NCI-H748 (cell line): ENCODE data around the gene TGM3.

Source experiments
- DNase-seq: peaks from one replicate; lab custom pipeline; 2025; ENCODE audit not compliant: unreplicated experiment; lab: John Stamatoyannopoulos, UW

The TGM3 gene

DNA sequence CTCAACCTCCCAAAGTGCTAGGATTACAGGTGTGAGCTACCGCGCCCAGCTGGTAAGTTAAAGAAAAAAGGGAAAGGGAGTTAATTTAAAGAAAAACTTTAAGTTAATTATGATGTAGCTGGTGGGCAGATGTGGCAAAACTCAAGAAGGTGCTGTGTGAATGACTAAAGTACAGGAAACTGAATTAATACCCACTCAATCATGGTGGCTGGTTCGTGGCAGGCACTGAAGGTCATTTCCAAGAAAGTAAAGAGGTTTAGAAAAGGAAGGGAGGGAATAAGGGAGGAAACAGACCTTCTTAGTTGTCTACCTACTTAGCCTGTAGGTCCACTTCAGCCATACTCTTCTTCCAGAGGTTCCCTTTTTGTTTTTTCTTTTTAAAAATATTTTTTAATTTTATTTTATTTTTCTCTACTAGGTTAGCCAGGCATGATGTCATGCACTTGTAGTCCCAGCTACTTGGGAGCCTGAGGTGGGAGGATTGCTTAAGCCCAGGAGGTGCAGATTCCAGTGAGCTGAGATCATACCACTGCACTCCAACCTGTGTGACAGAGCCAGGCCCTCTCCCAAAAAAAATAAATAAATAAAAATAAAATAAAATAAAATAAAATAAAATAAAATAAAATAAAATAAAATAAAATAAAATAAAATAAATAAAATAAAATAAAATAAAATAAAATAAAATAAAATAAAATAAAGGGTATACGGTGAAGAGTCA is 11.9 kb upstream of the TGM3 start:
- DNase-seq = no peak

DNA sequence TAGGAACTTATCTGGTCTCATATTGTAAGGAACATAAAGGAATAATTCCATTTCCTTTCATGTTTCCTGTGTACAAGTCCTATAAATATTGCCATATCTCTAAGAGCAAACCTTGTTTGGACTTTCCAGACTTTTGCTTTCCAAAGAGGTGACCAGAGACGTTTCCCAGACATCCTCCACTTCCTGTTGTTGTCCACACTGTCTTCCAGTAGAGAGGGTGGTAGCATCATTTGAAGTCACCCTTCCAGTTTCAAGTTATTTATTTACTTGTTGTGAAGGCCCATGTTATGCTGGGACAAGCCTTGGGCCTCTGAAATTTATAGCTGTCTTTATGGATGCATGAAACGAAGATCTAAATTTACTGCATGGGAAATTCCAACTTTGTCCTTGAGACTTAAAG is 10.6 kb upstream of the TGM3 start:
- no peak for DNase-seq

DNA sequence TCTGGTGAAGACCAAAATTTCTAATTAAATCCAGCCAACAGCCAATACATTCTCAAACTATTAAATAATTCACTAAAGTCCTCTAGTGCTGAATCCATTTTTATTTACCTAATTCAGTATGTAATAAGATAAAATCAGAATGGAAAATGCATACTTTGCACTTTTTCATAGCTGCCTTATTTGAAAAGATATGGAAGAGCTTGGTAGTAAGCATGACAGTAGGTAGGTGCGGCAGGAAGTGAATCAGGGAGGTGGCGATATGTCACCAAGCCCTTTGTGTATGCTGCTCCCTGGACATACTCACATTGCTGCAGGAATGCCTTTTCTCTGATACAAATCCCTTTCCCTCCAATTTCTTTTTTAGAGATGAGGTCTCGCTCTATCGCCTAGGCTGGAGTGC is 10.2 kb upstream of the TGM3 start:
- no peak for DNase-seq

DNA sequence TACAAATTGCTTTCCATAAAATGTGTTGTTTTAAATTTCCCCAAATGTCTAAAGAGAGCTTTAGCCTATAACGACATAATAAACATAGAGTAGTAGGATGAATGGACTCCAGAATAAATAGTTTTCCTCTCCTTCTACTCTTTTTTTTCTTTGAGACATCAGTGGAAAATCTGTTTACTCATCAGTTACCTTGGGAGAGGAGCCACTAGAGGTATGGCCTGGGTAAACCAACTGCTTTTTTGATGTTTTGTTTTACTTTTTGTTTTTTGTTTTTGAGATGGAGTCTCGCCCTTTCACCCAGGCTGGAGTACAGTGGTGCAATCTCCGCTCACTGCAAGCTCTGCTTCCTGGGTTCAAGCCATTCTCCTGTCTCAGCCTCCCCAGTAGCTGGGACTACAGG is 8.3 kb upstream of the TGM3 start:
- DNase-seq = no peak

DNA sequence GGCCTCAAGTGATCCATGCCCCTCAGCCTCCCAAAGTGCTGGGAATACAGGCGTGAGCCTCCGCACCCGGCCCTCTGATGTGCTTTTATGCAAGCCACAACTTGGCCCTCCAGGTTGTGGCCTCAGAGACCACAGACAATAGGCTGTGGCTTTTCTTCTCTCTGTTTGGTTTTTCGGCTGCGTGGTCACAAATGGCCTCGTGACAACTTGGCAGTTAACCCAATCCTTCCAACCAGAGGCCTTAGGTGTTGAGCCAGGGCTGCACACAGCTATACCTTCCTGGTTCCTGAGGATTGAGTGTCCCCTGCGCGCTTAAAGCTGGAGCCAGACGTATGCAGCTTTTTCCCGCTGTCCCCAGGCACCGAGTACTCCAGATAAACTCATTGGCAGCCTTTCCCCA is 6.3 kb upstream of the TGM3 start:
- no peak for DNase-seq

DNA sequence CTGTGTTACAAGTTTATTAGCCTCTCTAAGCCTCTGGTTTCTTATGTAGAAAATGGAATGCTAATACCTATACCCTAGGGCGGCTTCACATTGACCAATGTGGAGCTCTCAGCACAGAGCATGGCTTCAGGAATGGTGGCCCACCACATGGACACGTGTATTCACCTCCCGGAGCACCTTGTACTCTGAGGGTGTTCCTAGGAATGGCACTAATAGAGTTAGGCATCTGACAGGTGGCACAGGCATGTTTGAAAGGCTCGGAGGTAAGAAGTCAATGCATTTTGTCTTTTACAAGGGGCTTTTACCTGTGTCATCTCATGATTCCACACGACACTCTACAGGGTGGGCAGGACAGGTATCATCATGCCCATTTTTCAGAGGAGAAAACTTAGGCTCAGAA is 5.3 kb upstream of the TGM3 start:
- no peak for DNase-seq

DNA sequence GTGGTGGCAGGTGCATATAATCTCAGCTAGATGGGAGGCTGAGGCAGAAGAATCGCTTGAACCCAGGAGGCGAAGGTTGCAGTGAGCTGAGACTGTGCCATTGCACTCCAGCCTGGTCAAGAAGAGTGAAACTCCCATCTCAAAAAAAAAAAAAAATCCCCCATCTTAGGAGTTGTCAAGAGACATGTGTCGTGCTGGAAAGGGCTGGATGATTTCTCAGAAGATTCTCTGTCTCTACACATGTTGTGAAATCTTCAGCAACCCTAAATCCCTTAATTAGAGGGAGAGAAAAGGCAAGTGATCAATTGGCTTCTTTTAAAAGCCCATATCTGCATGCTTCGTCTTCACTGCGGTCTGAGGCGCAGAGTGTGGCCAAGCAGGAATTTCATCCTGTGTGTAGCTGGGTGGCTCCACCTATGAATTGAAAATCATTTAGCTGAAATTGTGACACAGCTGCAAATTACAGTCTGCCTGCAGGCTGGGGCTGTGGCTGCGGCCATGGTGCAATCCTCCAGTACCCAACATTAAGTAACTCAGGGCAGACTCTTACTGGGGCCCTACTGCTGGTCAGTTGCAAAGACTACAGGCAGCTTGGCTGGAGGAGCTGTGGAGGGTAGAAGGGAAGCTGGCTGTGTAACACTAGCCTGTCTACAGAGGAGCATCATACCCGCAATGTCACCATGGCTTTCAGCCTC is 3.2 kb upstream of the TGM3 start:
- DNase-seq = no peak

DNA sequence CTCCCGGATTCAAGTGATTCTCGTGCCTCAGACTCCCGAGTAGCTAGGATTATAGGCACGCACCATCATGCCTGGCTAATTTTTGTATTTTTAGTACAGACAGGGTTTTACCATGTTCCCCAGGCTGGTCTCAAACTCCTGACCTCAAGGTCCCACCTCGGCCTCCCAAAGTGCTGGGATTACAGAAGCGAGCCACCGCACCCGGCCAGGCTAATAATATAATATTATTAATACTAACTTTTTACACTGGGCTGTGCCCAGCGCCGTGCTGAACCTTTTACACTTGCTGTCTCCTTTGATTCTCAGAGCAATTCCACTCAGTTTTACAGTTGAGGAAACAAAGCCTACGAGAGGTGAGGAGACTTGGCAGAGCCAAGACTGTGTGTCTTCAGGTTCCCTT is 2.3 kb upstream of the TGM3 start:
- DNase-seq = no peak

DNA sequence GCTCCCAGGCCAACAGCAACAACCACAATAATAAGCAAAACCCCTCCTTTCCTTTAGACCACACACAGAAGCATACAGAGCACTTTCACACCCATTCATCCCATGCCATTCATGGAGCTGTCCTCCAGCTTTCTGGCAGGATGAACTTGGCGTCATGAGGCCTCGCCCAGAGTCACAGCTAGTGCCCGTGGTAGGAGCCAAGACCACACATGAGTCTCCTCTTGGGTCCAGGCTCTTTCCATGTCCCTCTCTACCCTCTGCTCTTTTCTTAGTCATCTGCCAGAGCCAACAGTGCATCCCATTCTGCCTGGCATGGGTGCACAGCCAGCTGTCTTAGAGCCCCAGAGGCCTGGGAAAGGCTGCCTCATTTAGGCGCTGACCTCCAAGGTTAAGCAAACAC is 1.8 kb upstream of the TGM3 start:
- no peak for DNase-seq

DNA sequence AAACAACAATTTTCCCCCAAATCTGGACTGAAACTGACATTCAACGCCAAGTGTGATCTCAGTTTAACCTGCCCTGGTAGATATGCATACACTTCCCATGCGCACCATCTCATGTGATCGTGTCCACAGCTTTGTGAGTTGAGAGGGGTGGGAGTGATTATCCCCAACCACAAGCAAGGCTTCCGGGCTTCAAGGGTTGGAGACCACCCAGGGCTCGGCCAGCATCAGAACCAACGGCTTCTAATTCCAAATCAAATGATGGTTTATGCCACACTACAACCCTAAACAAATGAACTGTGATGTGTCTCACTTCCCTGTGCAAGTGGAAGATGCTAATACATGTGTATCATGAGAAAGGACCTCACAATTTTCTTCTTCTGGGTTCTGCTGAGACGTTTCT is 515 bp upstream of the TGM3 start:
- DNase-seq = no peak

DNA sequence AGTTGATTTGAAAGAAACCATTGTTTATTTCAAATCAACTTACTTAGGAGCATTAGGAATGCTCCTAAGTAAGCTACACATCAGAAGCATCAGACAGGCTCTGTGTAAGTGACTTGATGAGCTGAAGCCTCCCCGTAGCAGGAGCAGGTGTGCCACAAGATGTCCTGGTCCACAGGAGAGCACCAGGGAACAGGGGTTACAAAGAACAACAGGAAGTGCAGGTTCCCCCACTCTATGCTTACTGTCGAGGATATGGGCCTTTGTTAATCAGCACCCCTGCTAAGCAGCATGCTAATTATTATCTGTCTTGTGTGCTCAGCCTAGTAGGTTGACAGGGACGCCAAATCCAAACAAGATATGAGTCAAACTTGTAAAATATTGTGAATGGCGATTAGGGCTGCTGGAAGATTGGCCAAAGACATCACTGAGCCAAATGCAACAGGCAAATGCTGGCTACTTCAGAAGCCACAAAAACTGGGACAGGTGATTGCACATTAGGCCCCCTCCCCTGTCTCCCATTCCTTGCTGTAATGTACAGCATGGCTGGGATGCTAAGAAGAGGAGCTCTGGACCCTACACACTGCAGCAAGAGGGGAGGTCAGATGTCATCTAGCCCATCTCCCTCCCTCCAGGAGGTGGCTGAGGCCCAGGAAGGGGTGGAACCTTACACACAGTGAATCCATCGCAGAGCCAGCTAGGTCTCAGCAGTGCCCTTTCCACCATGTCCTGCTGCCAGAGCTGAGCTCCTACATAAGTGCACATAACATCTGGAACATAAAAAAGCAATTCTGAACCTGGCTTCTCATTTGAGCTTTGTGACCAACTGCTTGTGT is 939 bp downstream of the TGM3 start:
- peak; percentile 83 for DNase-seq

DNA sequence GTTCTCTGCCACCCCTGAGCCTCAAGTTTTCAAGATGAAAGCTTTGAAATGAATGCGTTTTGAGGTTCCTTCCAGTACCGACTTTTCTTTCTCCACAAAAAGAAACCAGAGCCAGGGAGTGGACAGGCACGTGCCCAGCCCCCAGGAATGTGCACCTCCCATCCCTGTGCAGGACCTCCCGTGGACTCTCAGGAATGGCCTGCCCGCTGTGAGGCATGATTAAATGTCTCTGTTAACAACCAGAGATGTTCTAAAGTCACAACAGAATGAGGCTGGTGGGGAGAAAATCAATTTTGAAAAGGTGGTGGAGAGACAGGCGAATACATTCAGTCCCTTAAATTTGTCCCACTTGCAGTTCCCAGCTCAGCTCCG is 1.5 kb downstream of the TGM3 start:
- no peak for DNase-seq

DNA sequence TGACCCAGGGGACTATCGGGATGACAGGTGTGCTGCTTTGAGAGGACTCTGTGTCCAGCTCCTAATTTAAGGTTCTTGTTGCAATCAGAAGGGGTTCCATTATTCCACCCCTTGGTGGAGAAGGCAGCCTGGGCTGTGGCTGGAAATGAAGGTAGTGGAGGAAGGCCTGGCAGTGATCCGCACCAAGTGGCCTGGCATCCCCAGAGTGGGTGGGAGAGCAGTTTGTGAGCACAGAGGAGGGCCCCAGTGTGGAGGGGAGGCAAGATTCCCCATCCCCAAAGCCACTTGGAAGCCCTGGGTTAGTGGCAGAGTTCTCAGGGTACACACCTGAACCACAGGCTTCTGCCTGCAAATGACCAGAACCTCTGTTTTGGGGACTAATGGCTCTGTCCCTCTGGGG is 2.3 kb downstream of the TGM3 start:
- no peak for DNase-seq

DNA sequence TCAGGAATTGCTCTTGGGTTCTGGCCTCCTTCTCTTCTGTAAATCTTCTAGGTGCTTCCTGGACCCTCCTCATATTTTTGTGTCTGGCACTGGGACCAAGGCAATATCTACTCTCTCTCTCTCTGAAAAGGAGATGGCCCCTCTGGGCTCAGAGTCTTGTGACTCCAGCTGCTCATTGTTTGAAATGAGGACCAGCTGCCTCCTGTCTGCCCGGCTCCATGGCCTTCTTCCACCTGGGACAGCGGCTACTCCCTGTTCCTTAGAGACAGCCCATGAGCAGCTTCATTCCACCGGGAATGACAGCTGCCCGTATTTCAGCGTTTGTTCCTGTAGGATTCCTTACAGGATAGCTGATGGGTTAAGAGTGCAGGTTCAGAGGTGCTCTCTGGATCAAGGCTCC is 2.9 kb downstream of the TGM3 start:
- no peak for DNase-seq

DNA sequence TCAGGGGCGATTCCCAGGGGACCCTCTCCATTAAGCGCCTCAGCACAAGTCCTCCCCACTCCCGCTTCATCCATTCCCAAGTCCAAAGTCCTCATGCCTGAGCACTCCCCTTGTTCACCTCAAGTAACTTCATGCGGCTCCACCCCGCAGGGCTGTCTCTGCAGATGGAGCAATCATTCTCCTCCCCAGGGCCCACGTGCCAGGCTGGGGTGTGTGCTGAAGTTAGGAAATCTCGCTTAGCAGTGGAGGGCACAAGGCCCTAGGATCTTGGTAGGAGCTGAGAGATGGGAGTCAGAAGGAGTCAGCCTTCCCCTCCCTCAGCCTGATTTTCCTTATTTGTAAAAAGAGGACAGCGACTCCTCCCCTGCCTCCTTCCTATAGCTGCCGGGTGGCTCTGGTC is 3.5 kb downstream of the TGM3 start:
- DNase-seq = no peak

DNA sequence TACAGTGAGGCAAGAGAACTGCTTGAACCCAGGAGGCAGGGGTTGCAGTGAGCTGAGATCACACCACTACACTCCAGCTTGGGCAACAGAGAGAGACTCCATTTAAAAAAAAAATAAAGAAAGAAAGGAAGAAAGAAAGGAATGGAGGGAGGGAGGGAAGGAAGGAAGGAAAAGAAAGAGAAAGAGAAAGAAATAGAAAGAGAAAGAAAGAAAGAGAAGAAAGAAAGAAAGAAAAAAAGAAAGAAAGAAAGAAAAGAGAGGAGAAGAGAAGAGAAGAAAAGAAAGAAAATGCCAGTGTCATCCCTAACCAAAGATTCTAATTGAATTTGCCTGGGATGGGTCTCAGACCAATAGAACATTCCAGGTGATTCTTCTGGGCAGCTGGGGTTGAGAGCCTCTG is 4.2 kb downstream of the TGM3 start:
- DNase-seq = no peak

DNA sequence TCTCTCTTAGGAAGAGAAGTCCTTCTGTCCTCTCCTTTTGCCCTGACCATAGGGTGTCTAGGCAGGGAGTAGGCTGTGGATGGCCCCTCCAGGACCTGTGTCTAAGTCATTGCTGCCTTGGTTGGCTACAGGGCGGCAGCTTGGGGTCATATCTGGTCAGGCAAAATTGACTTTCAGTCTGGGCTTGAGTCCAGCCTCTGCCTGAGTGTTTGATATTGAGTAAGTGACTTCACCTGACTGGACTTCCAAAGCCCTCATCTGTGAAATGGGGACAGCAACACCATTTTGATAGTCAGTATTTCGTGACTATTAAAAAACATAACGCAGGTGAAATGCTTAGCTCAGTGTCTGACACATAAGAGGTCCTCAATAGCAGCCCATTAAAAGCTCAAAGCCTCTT is 4.6 kb downstream of the TGM3 start:
- no peak for DNase-seq

DNA sequence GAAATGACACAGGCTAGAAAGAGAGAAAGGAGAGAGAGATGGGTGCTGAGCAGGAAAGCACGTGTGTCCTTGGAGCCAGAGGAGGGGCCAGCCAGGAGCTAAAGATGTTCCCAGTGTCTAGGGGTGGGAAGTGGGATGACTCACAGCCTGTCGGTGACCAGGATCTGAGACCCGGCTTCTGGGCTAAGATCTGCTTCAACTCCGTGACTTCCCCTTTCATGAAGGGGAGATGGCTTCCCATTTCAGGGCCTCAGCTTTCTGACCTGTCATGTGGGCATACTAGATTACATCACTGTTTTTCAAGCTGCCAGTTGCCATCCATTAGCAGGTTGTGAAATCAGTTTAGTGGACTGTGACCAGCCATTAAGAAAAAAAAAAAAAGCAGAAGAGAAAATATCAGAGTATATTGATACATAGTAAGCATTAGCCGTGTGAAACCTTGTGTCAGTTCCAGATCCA is 5.4 kb downstream of the TGM3 start:
- no peak for DNase-seq

DNA sequence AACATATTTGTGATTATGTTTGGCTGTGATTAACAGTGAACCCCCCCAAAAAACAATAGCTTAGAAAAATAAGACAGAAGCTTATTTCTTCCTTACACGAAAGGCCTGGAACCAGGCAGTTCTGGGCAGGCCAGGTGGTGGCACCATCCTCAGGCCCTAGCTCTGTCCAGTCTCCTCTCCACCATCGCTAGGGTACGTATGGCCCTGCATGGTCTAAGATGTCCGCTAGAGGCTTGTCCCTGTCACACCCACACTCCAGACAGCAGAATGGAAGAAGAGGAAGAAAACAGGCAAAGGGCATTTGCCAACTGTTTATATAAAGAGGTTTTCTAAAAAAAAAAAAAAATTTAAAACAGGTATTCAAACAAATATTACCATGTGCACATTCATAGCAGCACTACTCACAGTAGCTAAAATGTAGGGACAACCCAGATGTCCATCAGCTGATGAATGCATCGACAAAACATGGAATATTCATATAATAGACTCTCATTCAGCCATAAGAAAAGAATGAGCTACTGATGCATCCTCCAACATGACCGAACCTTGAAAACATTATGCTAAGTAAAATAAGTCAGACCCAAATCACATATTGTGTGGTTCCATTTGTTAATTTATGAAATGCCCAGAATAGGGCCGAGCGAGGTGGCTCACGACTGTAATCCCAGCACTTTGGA is 6.7 kb downstream of the TGM3 start:
- no peak for DNase-seq

DNA sequence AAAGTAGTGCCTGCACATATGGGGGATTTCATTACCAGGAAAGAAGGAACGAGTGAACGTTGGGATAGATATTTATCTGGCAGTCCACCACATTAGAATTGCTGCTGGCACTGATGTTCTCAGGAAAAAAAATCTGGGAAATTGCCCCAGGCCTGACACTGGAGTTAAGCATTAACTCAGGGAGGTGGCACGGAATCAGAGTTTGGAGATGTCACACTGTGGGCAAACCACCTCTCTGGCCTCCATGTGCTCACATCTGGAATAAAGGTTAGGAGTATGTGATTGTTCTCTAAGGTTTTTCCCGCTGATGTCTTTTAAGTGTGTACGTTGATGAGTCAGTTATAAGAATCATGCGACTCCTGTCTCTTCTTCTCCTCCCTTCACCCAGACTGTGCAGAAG is 7.9 kb downstream of the TGM3 start:
- DNase-seq = no peak

DNA sequence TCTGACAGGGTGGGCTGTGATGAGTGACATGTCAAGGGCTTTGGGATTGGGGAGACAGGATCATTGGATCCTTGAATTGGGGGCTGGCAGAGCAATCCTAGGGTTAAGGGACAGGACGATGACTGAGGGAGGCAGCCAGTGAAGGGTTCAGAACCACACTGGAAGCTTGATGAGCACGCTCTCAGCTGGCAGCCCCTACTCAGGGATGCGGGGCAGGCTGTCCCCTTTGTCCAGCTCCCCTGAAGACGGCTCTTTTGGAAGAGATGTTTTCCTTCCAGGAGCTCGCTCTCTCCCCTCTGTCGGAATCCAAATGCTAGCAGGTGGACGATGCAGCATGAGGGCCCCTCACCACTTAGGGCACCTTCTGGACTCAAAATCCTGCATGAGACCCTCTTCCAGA is 8.4 kb downstream of the TGM3 start:
- no peak for DNase-seq

DNA sequence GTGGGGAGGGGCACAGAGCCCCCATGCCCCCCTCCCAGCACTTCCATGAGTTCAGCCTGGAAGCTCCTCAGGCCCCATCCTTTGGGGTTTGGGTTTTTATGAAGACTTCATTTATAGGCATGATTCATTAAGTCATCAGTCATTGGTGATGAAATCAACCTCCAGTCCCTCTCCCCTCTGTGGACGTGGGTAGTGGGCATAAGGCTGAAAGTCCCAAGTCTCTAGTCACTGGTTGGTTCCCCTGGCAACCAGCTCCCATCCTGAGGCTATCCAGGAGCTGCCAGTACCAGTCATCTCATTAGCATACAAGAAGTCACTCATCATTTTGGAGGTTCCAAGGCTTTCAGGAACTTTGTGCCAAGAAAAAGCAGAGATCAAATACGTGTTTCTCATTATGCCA is 9.2 kb downstream of the TGM3 start:
- DNase-seq = peak; percentile 70
